HEK293T (cell line): ENCODE measurements around the gene SIRPG.

Experiments
- ARNT ChIP-seq: fragments of 450-650 bp; IDR thresholded peaks from 2 replicates; pipeline ENCODE4 v1.6.1; 2017; ENCODE audit warnings: mild to moderate bottlenecking
- FOXA1 ChIP-seq: fragments of 450-650 bp; IDR thresholded peaks from 2 replicates; pipeline ENCODE4 v1.6.1; 2016; ENCODE audit warnings: mild to moderate bottlenecking
- FOXK2 ChIP-seq: fragments of 450-650 bp; IDR thresholded peaks from 2 replicates; pipeline ENCODE4 v1.6.1; 2016; ENCODE audit warnings: mild to moderate bottlenecking
- FOXM1 ChIP-seq: fragments of 450-650 bp; IDR thresholded peaks from 2 replicates; pipeline ENCODE4 v1.6.1; 2017; ENCODE audit warnings: mild to moderate bottlenecking, borderline replicate concordance
- HDGF ChIP-seq: fragments of 450-650 bp; IDR thresholded peaks from 2 replicates; pipeline ENCODE4 v1.6.1; 2017; ENCODE audit warnings: antibody characterized with exemption, borderline replicate concordance
- PKNOX1 ChIP-seq: fragments of 450-650 bp; IDR thresholded peaks from 2 replicates; pipeline ENCODE4 v1.6.1; 2016
- TARDBP ChIP-seq: fragments of 450-650 bp; IDR thresholded peaks from 2 replicates; pipeline ENCODE4 v1.6.1; 2016

- TF ChIP-seq FOXK2 (no peak), HDGF (no peak), FOXM1 (no peak), ARNT (no peak), TARDBP (no peak), FOXA1 (no peak), PKNOX1 (no peak)
These were observed 9.5 kb downstream of the SIRPG start for GRCh38 chr20:1648101-1648500.
